HCT116 (cell line): ENCODE results near the gene OR8K3. TPM values are rescaled to one million over a fixed set of nuclear protein-coding genes. Genes with fewer than 3 reads are reported as not detected.

Source experiments
- ATAC-seq: fragments of 200-7000 bp; cut with Tn5 transposase; 2 replicates; pipeline ENCODE4 v1.9.1; 2020; ENCODE audit warnings: mild to moderate bottlenecking, moderate library complexity
- BruUV-seq: library from RNA; stranded (reverse); fragments of 400-500 nt; replicated peaks from 2 replicates; lab custom pipeline; 2021; lab: Mats Ljungman, UMichigan
- CTCF ChIA-PET: fragments of 300-600 bp; sonication (Branson Sonifier 250); formaldehyde crosslinking; loops from one replicate; lab custom pipeline; 2021; ENCODE audit warnings: antibody characterized with exemption; lab: Charles Lee
- POLR2A ChIA-PET: fragments of 300-600, 350-600 bp; sonication (Branson Sonifier 250); formaldehyde crosslinking; loops from one replicate; lab custom pipeline; 2021; ENCODE audit warnings: antibody characterized with exemption; lab: Charles Lee
- RAD21 ChIA-PET, 2 experiments: fragments of 300-600 bp; sonication (Branson Sonifier 250); formaldehyde crosslinking; loops; one replicate each; lab custom pipeline; 2023; ENCODE audit warnings: low total read pairs in 2 of 2; ENCODE audit not compliant: uncharacterized antibody in 2 of 2, unreplicated experiment in 2 of 2, low non-redundant PET in 1 of 2; lab: Charles Lee
- DNase-seq: peaks from one replicate; pipeline ENCODE4 v3.0.0-alpha.2; 2010; ENCODE audit warnings: low read depth, low spot score
- H2AFZ ChIP-seq: fragments of 200-600 bp; shearing (Covaris generic), sonication (generic); 2 replicates; pipeline ENCODE4 v1.6.1; 2017; ENCODE audit warnings: low read depth, mixed run types, mixed read lengths, antibody characterized with exemption, low read length; ENCODE audit not compliant: poor library complexity, severe bottlenecking
- H3K27ac ChIP-seq: 2 replicates; pipeline ENCODE4 v1.5.1; 2012; ENCODE audit warnings: low read depth, low read length
- H3K27me3 ChIP-seq: fragments of 200-600 bp; sonication (generic); 2 replicates; pipeline ENCODE4 v1.6.1; 2016; ENCODE audit warnings: mixed run types, low read length, mixed read lengths; ENCODE audit not compliant: insufficient read depth
- H3K36me3 ChIP-seq, 2 experiments: fragments of 200-500 bp in 1 of 2; fragments of 200-600 bp in 1 of 2; sonication (Bioruptor generic) in 1 of 2; sonication (generic) in 1 of 2; 2 replicates each; pipeline versions ENCODE4 v1.5.1 to v1.6.1; 2014 to 2016; ENCODE audit warnings: low read length in 2 of 2, inconsistent platforms in 1 of 2, mixed read lengths in 1 of 2, mixed run types in 1 of 2; ENCODE audit not compliant: insufficient read depth in 2 of 2, control insufficient read depth in 1 of 2
- H3K4me1 ChIP-seq, 2 experiments: fragments of 200-600 bp in 1 of 2; sonication (generic) in 1 of 2; 2 replicates each; pipeline versions ENCODE4 v1.5.1 to v1.6.1; 2012 to 2017; ENCODE audit warnings: low read length in 2 of 2, inconsistent platforms in 1 of 2, mild to moderate bottlenecking in 1 of 2, mixed read lengths in 1 of 2, mixed run types in 1 of 2, moderate library complexity in 1 of 2; ENCODE audit not compliant: insufficient read depth in 2 of 2, control insufficient read depth in 1 of 2
- H3K4me2 ChIP-seq: fragments of 200-600 bp; sonication (generic); 2 replicates; pipeline ENCODE4 v1.6.1; 2017; ENCODE audit warnings: mixed run types, low read length, mixed read lengths
- H3K4me3 ChIP-seq, 2 experiments: fragments of 200-600 bp in 1 of 2; sonication (generic) in 1 of 2; replicated peaks in 1 of 2; 2 replicates each; pipeline ENCODE4 v1.5.1; 2011 to 2016; ENCODE audit warnings: low read length in 2 of 2, control low read depth in 1 of 2, low read depth in 1 of 2, mild to moderate bottlenecking in 1 of 2, mixed read lengths in 1 of 2, mixed run types in 1 of 2
- H3K79me2 ChIP-seq: fragments of 200-600 bp; sonication (generic); 2 replicates; pipeline ENCODE4 v1.6.1; 2017; ENCODE audit warnings: mild to moderate bottlenecking, mixed run types, low read length, moderate library complexity, mixed read lengths; ENCODE audit not compliant: insufficient read depth
- H3K9ac ChIP-seq: fragments of 200-600 bp; sonication (generic); 2 replicates; pipeline ENCODE4 v1.6.1; 2016; ENCODE audit warnings: low read length, mixed read lengths
- H3K9me2 ChIP-seq: fragments of 200-600 bp; sonication (generic), shearing (Covaris generic); 2 replicates; pipeline ENCODE4 v1.6.1; 2017; ENCODE audit warnings: mixed run types, mild to moderate bottlenecking, moderate library complexity; ENCODE audit not compliant: insufficient read depth
- H3K9me3 ChIP-seq, 2 experiments: fragments of 200-500 bp in 1 of 2; fragments of 200-600 bp in 1 of 2; sonication (Bioruptor generic) in 1 of 2; sonication (generic) in 1 of 2; 2 replicates each; pipeline ENCODE4 v1.6.1; 2014 to 2017; ENCODE audit warnings: low read length in 2 of 2, mixed read lengths in 2 of 2, inconsistent platforms in 1 of 2, low read depth in 1 of 2, mild to moderate bottlenecking in 1 of 2, mixed run types in 1 of 2, moderate library complexity in 1 of 2; ENCODE audit not compliant: control insufficient read depth in 1 of 2, insufficient read depth in 1 of 2
- H4K20me1 ChIP-seq: fragments of 200-600 bp; sonication (generic), shearing (Covaris generic); 2 replicates; pipeline ENCODE4 v1.6.1; 2017; ENCODE audit warnings: mixed run types, mild to moderate bottlenecking, moderate library complexity; ENCODE audit not compliant: insufficient read depth
- ATF3 ChIP-seq: IDR thresholded peaks from 2 replicates; pipeline ENCODE4 v1.6.1; 2012
- CEBPB ChIP-seq: IDR thresholded peaks from 2 replicates; pipeline ENCODE4 v1.6.1; 2012; ENCODE audit warnings: low read depth
- CTCF ChIP-seq, 3 experiments: fragments of 200-600 bp in 1 of 3; sonication (generic) in 1 of 3; IDR thresholded peaks in 2 of 3; conservative IDR thresholded peaks in 1 of 3; 2 replicates each; pipeline ENCODE4 v1.5.1; 2012 to 2017; ENCODE audit warnings: low read depth in 2 of 3, low read length in 2 of 3, antibody characterized with exemption in 1 of 3, borderline replicate concordance in 1 of 3, control low read depth in 1 of 3, mild to moderate bottlenecking in 1 of 3, mixed read lengths in 1 of 3, mixed run types in 1 of 3, moderate library complexity in 1 of 3; ENCODE audit not compliant: insufficient read depth in 1 of 3
- EGR1 ChIP-seq: IDR thresholded peaks from 2 replicates; pipeline ENCODE4 v1.6.1; 2012; ENCODE audit warnings: low read depth
- FOSL1 ChIP-seq: IDR thresholded peaks from 2 replicates; pipeline ENCODE4 v1.6.1; 2012; ENCODE audit warnings: low read depth
- JUND ChIP-seq: IDR thresholded peaks from 2 replicates; pipeline ENCODE4 v1.6.1; 2012
- POLR2AphosphoS5 ChIP-seq: IDR thresholded peaks from 2 replicates; pipeline ENCODE4 v1.6.1; 2011; ENCODE audit warnings: mild to moderate bottlenecking, low read depth, low read length, moderate library complexity
- REST ChIP-seq: IDR thresholded peaks from 2 replicates; pipeline ENCODE4 v1.6.1; 2012; ENCODE audit warnings: low read depth
- SP1 ChIP-seq: IDR thresholded peaks from 2 replicates; pipeline ENCODE4 v1.6.1; 2012; ENCODE audit warnings: low read depth
- TCF7L2 ChIP-seq: IDR thresholded peaks from 2 replicates; pipeline ENCODE4 v1.7.0; 2011; ENCODE audit warnings: borderline replicate concordance, inconsistent platforms; ENCODE audit not compliant: insufficient read depth, insufficient read length; ENCODE audit errors: extremely low read depth
- YY1 ChIP-seq: IDR thresholded peaks from 2 replicates; pipeline ENCODE4 v1.6.1; 2011; ENCODE audit warnings: low read length, low read depth, moderate library complexity, mild to moderate bottlenecking; ENCODE audit not compliant: insufficient replicate concordance; ENCODE audit errors: extremely low read depth
- ZBTB33 ChIP-seq: IDR thresholded peaks from 2 replicates; pipeline ENCODE4 v1.6.1; 2011; ENCODE audit warnings: mild to moderate bottlenecking, low read length, moderate library complexity; ENCODE audit not compliant: insufficient replicate concordance; ENCODE audit errors: extremely low read depth
- intact Hi-C: fragments of 100-400 bp; cut with micrococcal nuclease; formaldehyde crosslinking; loops from 2 replicates; pipeline ENCODE4 v1.10.0; 2022
- total RNA-seq: library from RNA; stranded (reverse); gene quantifications from one replicate; pipeline ENCODE4 v1.2.1, GENCODE V29; 2021; ENCODE audit not compliant: unreplicated experiment

The OR8K3 gene
- total RNA-seq, 1 experiment from 2014 or later = not detected

GRCh38 chr11:56340289-56340688, 25.3 kb downstream of the OR8K3 start:
- H2AFZ ChIP-seq = no peak overlapping the region
- H3K9me2 ChIP-seq = no peaks in the 10 kb centered on the region
- no peak overlapping the region for H3K4me2 ChIP-seq
- ATAC-seq = no peak
- no peaks in the 10 kb centered on the region for H3K36me3 ChIP-seq
- no peaks in the 10 kb centered on the region for H3K27me3 ChIP-seq
- RAD21 ChIA-PET = no interaction called here
- CTCF ChIA-PET = no interaction called here
- no peak overlapping the region for H3K4me3 ChIP-seq
- no peaks in the 10 kb centered on the region for H4K20me1 ChIP-seq
- H3K9me3 ChIP-seq = peaks cover 6 to 21% of the 10 kb centered on the region in 2 experiments; a peak in 2 of 4 replicates
- no peak overlapping the region for H3K9ac ChIP-seq
- POLR2A ChIA-PET = no interaction called here
- no peak overlapping the region for H3K27ac ChIP-seq
- H3K4me1 ChIP-seq = no peaks in the 10 kb centered on the region
- TF ChIP-seq TCF7L2 = no peak
- no peaks in the 10 kb centered on the region for H3K79me2 ChIP-seq
- intact Hi-C loops = no loop called here
- DNase-seq = no peak
- no TSS peak for BruUV-seq

GRCh38 chr11:56345739-56346138, 30.8 kb downstream of the OR8K3 start, which contains the start of gene OR8K1:
TSS of gene OR8K1 (plus strand) at chr11:56346039. CDS start at chr11:56346039, 0 bp downstream.
- Histone ChIP-seq H3K27me3 (no peaks in the 10 kb centered on the region), H3K27ac (no peak within 1 kb of the TSS), H2AFZ (no peak within 1 kb of the TSS), H3K4me2 (no peak within 1 kb of the TSS), H3K36me3 (no peaks in the 10 kb centered on the region), H4K20me1 (no peaks in the 10 kb centered on the region), H3K9me3 (peaks cover 15 to 23% of the 10 kb centered on the region in 2 experiments; a peak in 2 of 4 replicates), H3K79me2 (no peaks in the 10 kb centered on the region), H3K4me3 (no peak within 1 kb of the TSS), H3K9me2 (no peaks in the 10 kb centered on the region), H3K9ac (no peak within 1 kb of the TSS), H3K4me1 (no peaks in the 10 kb centered on the region)
- DNase-seq (no peak), ATAC-seq (no peak)
- intact Hi-C loops = no loop called here
- CTCF ChIA-PET = no interaction called here
- BruUV-seq = no TSS peak
- RAD21 ChIA-PET = no interaction called here
- POLR2A ChIA-PET = no interaction called here
- TF ChIP-seq FOSL1 = no peak
- no peak for TF ChIP-seq POLR2AphosphoS5
- TF ChIP-seq CEBPB = no peak
- no peak for TF ChIP-seq ZBTB33
- TF ChIP-seq TCF7L2 = no peak
- TF ChIP-seq REST = no peak
- no peak for TF ChIP-seq YY1
- TF ChIP-seq SP1 = no peak
- TF ChIP-seq EGR1 = no peak
- TF ChIP-seq CTCF (IDR thresholded peaks at IDR 0.05 in 2 of 3, conservative IDR thresholded peaks at IDR 0.05 in 1 of 3; ENCODE audit: borderline replicate concordance in 1 of 3, insufficient read depth in 1 of 3, low read depth in 2 of 3, low read length in 2 of 3) = no peak
- no peak for TF ChIP-seq ATF3
- no peak for TF ChIP-seq JUND
